ENCODE measurements around the gene VIPR2. TPM values are rescaled to one million over a fixed set of nuclear protein-coding genes. Genes with fewer than 3 reads are reported as not detected.

Gene VIPR2
- total and polyA plus RNA-seq, 2 experiments from 2014 or later = 2.2 to 2.4 TPM

GRCh38 chr7:159156436-159157245, 12.0 kb upstream of the VIPR2 start:
- H3K27ac ChIP-seq = no peak overlapping the region
- no peaks in the 10 kb centered on the region for H3K4me1 ChIP-seq (ENCODE audit: low read depth)
- DNase-seq (ENCODE audit: low read depth in 1 of 2, low spot score in 1 of 2) = no peak
- H3K27me3 ChIP-seq = no peaks in the 10 kb centered on the region
- no peaks in the 10 kb centered on the region for H3K9me3 ChIP-seq (ENCODE audit: low read depth)
- TF ChIP-seq CTCF (IDR thresholded peaks at IDR 0.05; ENCODE audit: low read depth, low read length) = no peak
- no peaks in the 10 kb centered on the region for H3K36me3 ChIP-seq
- no peak overlapping the region for H3K4me3 ChIP-seq

DNA sequence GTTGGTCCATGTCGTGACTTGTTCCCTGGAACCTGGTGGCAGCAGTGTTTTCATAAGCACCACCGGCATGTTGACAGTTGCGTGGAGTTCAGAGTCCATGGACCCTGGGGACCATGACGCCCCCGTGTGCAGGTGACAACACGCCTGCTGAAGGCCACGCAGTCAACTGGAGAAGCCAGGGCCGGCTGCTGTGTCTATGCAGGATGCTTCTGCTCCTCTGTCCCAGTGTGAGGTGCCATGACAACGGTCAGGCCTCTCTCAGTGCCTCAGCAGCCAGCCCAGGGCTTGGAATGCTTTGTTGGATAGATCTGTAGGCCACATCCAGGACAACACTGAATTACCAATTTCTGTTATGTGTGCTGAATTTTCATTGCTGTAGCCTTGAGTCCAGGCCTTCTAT, 10.7 kb upstream of the VIPR2 start:
- TF ChIP-seq CTCF (IDR thresholded peaks at IDR 0.05; ENCODE audit: low read depth, low read length) = no peak
- no peaks in the 10 kb centered on the region for H3K36me3 ChIP-seq
- H3K4me3 ChIP-seq = no peak overlapping the region
- no peaks in the 10 kb centered on the region for H3K4me1 ChIP-seq (ENCODE audit: low read depth)
- no peak for DNase-seq (ENCODE audit: low read depth in 1 of 2, low spot score in 1 of 2)
- no peaks in the 10 kb centered on the region for H3K9me3 ChIP-seq (ENCODE audit: low read depth)
- H3K27ac ChIP-seq = no peak overlapping the region
- H3K27me3 ChIP-seq = no peaks in the 10 kb centered on the region

- H3K36me3 ChIP-seq = no peaks in the 10 kb centered on the region
- H3K27me3 ChIP-seq = no peaks in the 10 kb centered on the region
- H3K9me3 ChIP-seq (ENCODE audit: low read depth) = no peaks in the 10 kb centered on the region
- no peaks in the 10 kb centered on the region for H3K4me1 ChIP-seq (ENCODE audit: low read depth)
- no peak overlapping the region for H3K27ac ChIP-seq
- no peak for TF ChIP-seq CTCF (IDR thresholded peaks at IDR 0.05; ENCODE audit: low read depth, low read length)
- DNase-seq (ENCODE audit: low read depth in 1 of 2, low spot score in 1 of 2) = no peak
- H3K4me3 ChIP-seq = no peak overlapping the region
Measured at GRCh38 chr7:159154243-159154642, 9.6 kb upstream of the VIPR2 start.

DNA sequence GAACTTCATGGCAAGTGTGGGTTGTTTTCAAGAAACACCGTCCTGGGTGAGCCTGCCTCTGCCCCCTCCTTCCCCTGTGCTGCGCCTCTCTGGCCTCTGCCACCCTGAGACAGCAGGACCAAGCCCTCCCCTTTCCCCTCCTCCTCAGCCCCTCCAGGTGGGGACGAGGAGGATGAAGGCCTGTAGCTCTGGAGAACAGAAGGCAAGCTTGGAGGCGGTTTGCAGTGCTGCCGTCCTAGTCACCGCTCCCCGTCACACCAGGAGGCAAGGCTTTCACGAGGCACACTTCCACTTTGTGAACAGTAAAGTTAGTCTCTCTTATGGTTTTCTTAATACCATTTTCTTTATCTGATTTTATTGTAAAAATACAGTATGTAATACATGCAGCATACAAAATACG, 8.8 kb upstream of the VIPR2 start:
- no peak for DNase-seq (ENCODE audit: low read depth in 1 of 2, low spot score in 1 of 2)
- no peaks in the 10 kb centered on the region for H3K9me3 ChIP-seq (ENCODE audit: low read depth)
- no peaks in the 10 kb centered on the region for H3K27me3 ChIP-seq
- H3K4me3 ChIP-seq = no peak overlapping the region
- H3K27ac ChIP-seq = no peak overlapping the region
- no peaks in the 10 kb centered on the region for H3K4me1 ChIP-seq (ENCODE audit: low read depth)
- no peak for TF ChIP-seq CTCF (IDR thresholded peaks at IDR 0.05; ENCODE audit: low read depth, low read length)
- H3K36me3 ChIP-seq = no peaks in the 10 kb centered on the region

GRCh38 chr7:159152816-159153215, 8.1 kb upstream of the VIPR2 start:
- no peaks in the 10 kb centered on the region for H3K27me3 ChIP-seq
- no peaks in the 10 kb centered on the region for H3K4me1 ChIP-seq (ENCODE audit: low read depth)
- no peaks in the 10 kb centered on the region for H3K9me3 ChIP-seq (ENCODE audit: low read depth)
- no peak for DNase-seq (ENCODE audit: low read depth in 1 of 2, low spot score in 1 of 2)
- no peak for TF ChIP-seq CTCF (IDR thresholded peaks at IDR 0.05; ENCODE audit: low read depth, low read length)
- no peaks in the 10 kb centered on the region for H3K36me3 ChIP-seq
- no peak overlapping the region for H3K4me3 ChIP-seq
- no peak overlapping the region for H3K27ac ChIP-seq

Measured in cardiac muscle cell (in vitro differentiated cells and primary cell).